Vagina (tissue), 2 donors: ENCODE data around the gene MYOF. TPM values are rescaled to one million over a fixed set of nuclear protein-coding genes. Genes with fewer than 3 reads are reported as not detected.

ENCODE experiments used
- DNase-seq, 2 donors: peaks; one replicate each; pipeline ENCODE4 v3.0.0-alpha.2; 2017; ENCODE audit errors: extremely low spot score in 2 of 2
- H3K27ac ChIP-seq: fragments of 200-600 bp; sonication (generic); one replicate; pipeline ENCODE4 v1.5.1; 2019
- H3K27me3 ChIP-seq: fragments of 200-600 bp; sonication (generic); one replicate; pipeline ENCODE4 v1.5.1; 2019
- H3K36me3 ChIP-seq, 2 donors: fragments of 200-600 bp; sonication (generic); one replicate each; pipeline ENCODE4 v1.5.1; 2017 to 2019
- H3K4me1 ChIP-seq: fragments of 200-600 bp; sonication (generic); one replicate; pipeline ENCODE4 v1.5.1; 2019
- H3K4me3 ChIP-seq, 2 donors: fragments of 200-600 bp; sonication (generic); 1 replicate in 1 of 2; 2 replicates in 1 of 2; pipeline ENCODE4 v1.5.1; 2016 to 2019
- H3K9me3 ChIP-seq: fragments of 200-600 bp; sonication (generic); one replicate; pipeline ENCODE4 v1.5.1; 2019
- POLR2A ChIP-seq, 2 donors: fragments of 450-650 bp; IDR thresholded peaks; one replicate each; pipeline ENCODE4 v1.6.1; 2017; ENCODE audit warnings: antibody characterized with exemption in 2 of 2, mild to moderate bottlenecking in 2 of 2, moderate library complexity in 2 of 2
- POLR2AphosphoS5 ChIP-seq, 2 donors: sonication (generic); formaldehyde crosslinking; IDR thresholded peaks; one replicate each; pipeline ENCODE4 v1.9.0; 2017; ENCODE audit warnings: antibody characterized with exemption in 2 of 2, mild to moderate bottlenecking in 2 of 2, low read depth in 1 of 2; ENCODE audit not compliant: insufficient read depth in 1 of 2
- intact Hi-C: fragments of 100-400 bp; cut with DNase I; formaldehyde crosslinking; loops from one replicate; pipeline ENCODE4 v1.15.1; 2023
- total RNA-seq: library from RNA; depleted of rRNA; stranded (reverse); fragments of >200 nt; gene quantifications from one replicate; pipeline ENCODE4 v1.2.3, GENCODE V29; 2016
- TF ChIP-seq, protein P1 (sequence below), 3 experiments: fragments of 450-650 bp in 2 of 3; fragments of 200-600 bp in 1 of 3; sonication (generic) in 1 of 3; IDR thresholded peaks; one replicate each; pipeline ENCODE4 v1.5.1; 2017 to 2019; ENCODE audit warnings: antibody characterized with exemption in 3 of 3, mild to moderate bottlenecking in 2 of 3, moderate library complexity in 2 of 3

The MYOF gene
- total RNA-seq, 1 donor from 2014 or later = 107 TPM

GRCh38 chr10:93277360-93277759 lies 204.8 kb downstream of the MYOF start:
- Histone ChIP-seq H3K9me3 (no peaks in the 10 kb centered on the region), H3K27me3 (no peaks in the 10 kb centered on the region), H3K27ac (no peak overlapping the region), H3K36me3 (no peaks in the 10 kb centered on the region), H3K4me1 (no peaks in the 10 kb centered on the region), H3K4me3 (no peak overlapping the region)
- TF ChIP-seq, protein P1, sequence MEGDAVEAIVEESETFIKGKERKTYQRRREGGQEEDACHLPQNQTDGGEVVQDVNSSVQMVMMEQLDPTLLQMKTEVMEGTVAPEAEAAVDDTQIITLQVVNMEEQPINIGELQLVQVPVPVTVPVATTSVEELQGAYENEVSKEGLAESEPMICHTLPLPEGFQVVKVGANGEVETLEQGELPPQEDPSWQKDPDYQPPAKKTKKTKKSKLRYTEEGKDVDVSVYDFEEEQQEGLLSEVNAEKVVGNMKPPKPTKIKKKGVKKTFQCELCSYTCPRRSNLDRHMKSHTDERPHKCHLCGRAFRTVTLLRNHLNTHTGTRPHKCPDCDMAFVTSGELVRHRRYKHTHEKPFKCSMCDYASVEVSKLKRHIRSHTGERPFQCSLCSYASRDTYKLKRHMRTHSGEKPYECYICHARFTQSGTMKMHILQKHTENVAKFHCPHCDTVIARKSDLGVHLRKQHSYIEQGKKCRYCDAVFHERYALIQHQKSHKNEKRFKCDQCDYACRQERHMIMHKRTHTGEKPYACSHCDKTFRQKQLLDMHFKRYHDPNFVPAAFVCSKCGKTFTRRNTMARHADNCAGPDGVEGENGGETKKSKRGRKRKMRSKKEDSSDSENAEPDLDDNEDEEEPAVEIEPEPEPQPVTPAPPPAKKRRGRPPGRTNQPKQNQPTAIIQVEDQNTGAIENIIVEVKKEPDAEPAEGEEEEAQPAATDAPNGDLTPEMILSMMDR (IDR thresholded peaks at IDR 0.05) = no peak
- no peak for TF ChIP-seq POLR2AphosphoS5 (IDR thresholded peaks at IDR 0.05; ENCODE audit: insufficient read depth in 1 of 2, low read depth in 1 of 2)
- TF ChIP-seq POLR2A (IDR thresholded peaks at IDR 0.05) = no peak
- intact Hi-C loops = no loop called here
- no peak for DNase-seq

DNA sequence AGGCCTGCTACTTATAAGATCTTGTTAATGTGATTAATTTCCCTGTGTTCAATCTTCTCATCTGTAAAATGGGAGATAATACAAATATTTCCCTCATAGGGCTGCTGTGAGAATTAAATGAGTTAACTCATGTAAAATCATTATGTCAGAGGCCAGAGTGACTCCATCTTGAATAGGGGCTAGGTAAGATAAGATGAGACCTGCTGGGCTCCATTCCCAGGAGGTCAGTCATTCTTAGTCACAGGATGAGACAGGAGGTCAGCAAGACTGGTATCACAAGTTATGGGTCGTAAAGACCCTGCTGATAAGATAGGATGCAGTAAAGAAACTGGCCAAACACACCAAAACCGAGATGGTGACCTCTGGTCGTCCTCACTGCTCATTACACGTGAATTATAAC lies 207.7 kb downstream of the MYOF start:
- H3K27me3 ChIP-seq = no peaks in the 10 kb centered on the region
- no peaks in the 10 kb centered on the region for H3K9me3 ChIP-seq
- no peak for DNase-seq
- no peak overlapping the region for H3K4me3 ChIP-seq
- H3K36me3 ChIP-seq = no peaks in the 10 kb centered on the region
- no peak overlapping the region for H3K27ac ChIP-seq
- TF ChIP-seq POLR2A (IDR thresholded peaks at IDR 0.05) = no peak
- no peak for TF ChIP-seq POLR2AphosphoS5 (IDR thresholded peaks at IDR 0.05; ENCODE audit: insufficient read depth in 1 of 2, low read depth in 1 of 2)
- TF ChIP-seq, protein P1 (IDR thresholded peaks at IDR 0.05) = no peak
- no peaks in the 10 kb centered on the region for H3K4me1 ChIP-seq
- intact Hi-C loops = no loop called here

DNA sequence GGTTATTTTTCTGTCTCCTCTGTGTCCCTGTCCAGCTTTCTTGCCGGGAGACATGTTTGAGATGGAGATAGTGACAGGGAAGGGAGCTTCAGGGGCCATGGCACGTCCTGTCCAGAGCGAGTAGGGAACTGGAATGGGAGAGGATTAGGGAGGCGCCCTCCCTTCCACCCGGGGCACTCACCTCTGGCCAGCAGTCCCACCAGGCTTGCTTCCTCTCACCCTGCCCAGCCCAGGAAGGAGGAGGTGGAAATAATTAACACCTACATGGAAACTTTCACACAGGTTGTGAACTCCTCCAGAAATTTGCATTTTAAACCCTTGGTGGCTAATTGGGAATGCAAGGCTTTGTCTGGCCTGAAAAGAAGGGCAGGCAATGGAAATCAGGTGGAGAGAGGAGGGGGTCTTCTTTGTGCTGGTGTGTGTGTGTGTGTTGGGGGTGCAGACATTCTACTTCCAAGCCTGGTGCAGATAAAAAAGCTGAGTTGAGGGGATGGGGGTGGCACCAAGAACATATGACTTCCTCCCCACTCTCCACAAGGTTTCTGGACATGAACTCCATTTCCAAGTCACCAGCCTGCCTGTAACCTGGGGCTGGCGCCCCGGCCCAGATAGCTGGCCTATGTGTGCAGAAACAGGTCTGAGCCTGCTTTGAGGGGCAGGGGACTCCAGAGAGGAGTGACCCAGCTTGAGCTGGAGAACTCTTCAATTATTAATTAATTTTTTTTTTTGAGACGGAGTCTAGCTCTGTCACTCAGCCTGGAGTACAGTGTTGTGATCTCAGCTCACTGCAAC lies 209.1 kb downstream of the MYOF start:
- DNase-seq = no peak
- Histone ChIP-seq H3K4me1 (no peaks in the 10 kb centered on the region), H3K4me3 (no peak overlapping the region), H3K9me3 (no peaks in the 10 kb centered on the region), H3K27ac (no peak overlapping the region), H3K36me3 (no peaks in the 10 kb centered on the region), H3K27me3 (no peaks in the 10 kb centered on the region)
- intact Hi-C loops = no loop called here
- TF ChIP-seq, protein P1 (IDR thresholded peaks at IDR 0.05) = no peak
- TF ChIP-seq POLR2A (IDR thresholded peaks at IDR 0.05) (no peak), POLR2AphosphoS5 (IDR thresholded peaks at IDR 0.05; ENCODE audit: insufficient read depth in 1 of 2, low read depth in 1 of 2) (no peak)

GRCh38 chr10:93271347-93271746 lies 210.8 kb downstream of the MYOF start:
- TF ChIP-seq, protein P1 (IDR thresholded peaks at IDR 0.05) = no peak
- TF ChIP-seq POLR2A (IDR thresholded peaks at IDR 0.05) = no peak
- no peak for TF ChIP-seq POLR2AphosphoS5 (IDR thresholded peaks at IDR 0.05; ENCODE audit: insufficient read depth in 1 of 2, low read depth in 1 of 2)

GRCh38 chr10:93269281-93269680 lies 212.9 kb downstream of the MYOF start:
- no peak overlapping the region for H3K27ac ChIP-seq
- no peaks in the 10 kb centered on the region for H3K9me3 ChIP-seq
- H3K4me1 ChIP-seq = no peaks in the 10 kb centered on the region
- H3K36me3 ChIP-seq = no peaks in the 10 kb centered on the region
- no peaks in the 10 kb centered on the region for H3K27me3 ChIP-seq
- intact Hi-C loops = no loop called here
- no peak for DNase-seq
- TF ChIP-seq POLR2A (IDR thresholded peaks at IDR 0.05) (no peak), POLR2AphosphoS5 (IDR thresholded peaks at IDR 0.05; ENCODE audit: insufficient read depth in 1 of 2, low read depth in 1 of 2) (no peak)
- TF ChIP-seq, protein P1 (IDR thresholded peaks at IDR 0.05) = no peak
- no peak overlapping the region for H3K4me3 ChIP-seq

More at GRCh38 chr10:93271347-93271746, 210.8 kb downstream of the MYOF start:
- intact Hi-C loops = no loop called here
- H3K27me3 ChIP-seq = no peaks in the 10 kb centered on the region
- no peaks in the 10 kb centered on the region for H3K4me1 ChIP-seq
- H3K9me3 ChIP-seq = no peaks in the 10 kb centered on the region
- DNase-seq = no peak
- no peaks in the 10 kb centered on the region for H3K36me3 ChIP-seq
- H3K27ac ChIP-seq = no peak overlapping the region
- no peak overlapping the region for H3K4me3 ChIP-seq
